GM12865 (cell line): ENCODE results near the gene ARGLU1.

Source experiments
- DNase-seq: peaks from one replicate; pipeline ENCODE4 v3.0.0; 2010; ENCODE audit warnings: low read depth
- H3K4me3 ChIP-seq: 2 replicates; pipeline ENCODE4 v1.5.1; 2011; ENCODE audit warnings: mild to moderate bottlenecking, low read depth, low read length, control low read depth
- CTCF ChIP-seq: IDR thresholded peaks from 2 replicates; pipeline ENCODE4 v1.5.1; 2011; ENCODE audit warnings: low read length, control low read depth, low read depth, inconsistent platforms; ENCODE audit not compliant: insufficient read depth; ENCODE audit errors: missing control alignments

ARGLU1 gene

GRCh38 chr13:106550570-106551135, 17.3 kb downstream of the ARGLU1 start:
- no peak for DNase-seq
- no peak overlapping the region for H3K4me3 ChIP-seq
- no peak for TF ChIP-seq CTCF

- TF ChIP-seq CTCF = no peak
- H3K4me3 ChIP-seq = no peak overlapping the region
- no peak for DNase-seq
These were observed 19.8 kb downstream of the ARGLU1 start for GRCh38 chr13:106548064-106548696.

DNA sequence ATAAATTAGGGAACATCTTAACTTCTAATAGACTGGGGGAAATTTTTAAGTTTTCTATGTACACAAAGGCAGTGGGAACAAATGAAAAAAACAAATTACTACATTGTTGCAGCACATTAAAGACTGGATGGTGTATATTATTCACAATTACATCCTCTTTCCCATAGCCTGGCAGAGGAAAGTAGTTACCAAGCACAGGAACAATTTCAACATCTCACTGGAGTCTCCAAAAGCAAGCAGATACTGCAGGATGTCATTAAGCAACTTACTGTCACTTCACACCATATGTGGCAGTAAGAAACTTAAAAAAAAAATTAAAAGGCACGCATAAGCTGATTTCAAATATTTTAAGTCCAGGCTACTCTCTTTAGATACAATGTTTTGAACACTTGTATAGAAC, 26.1 kb downstream of the ARGLU1 start:
- no peak for DNase-seq
- no peak overlapping the region for H3K4me3 ChIP-seq
- TF ChIP-seq CTCF = no peak

DNA sequence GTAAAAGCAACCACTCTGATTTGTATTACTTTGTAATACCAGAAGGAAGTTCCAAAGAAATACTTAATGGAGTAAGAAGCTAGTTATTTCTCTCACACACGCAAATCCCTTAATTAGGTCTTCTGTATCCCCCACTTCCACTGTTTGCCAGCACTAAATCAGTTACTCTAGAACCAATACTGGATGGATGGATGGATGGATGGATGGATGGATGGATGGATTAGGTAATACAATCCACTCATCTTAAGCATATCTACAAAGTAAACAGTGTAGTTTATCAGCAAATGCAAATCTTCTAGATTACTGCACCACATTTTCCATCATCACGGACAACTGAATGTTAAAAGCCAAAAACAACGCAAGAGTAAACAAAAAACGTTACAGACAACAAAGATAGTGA, 27.3 kb downstream of the ARGLU1 start:
- no peak for DNase-seq
- no peak for TF ChIP-seq CTCF
- no peak overlapping the region for H3K4me3 ChIP-seq

GRCh38 chr13:106537521-106537920, 30.4 kb downstream of the ARGLU1 start:
- no peak for TF ChIP-seq CTCF
- no peak overlapping the region for H3K4me3 ChIP-seq
- no peak for DNase-seq

DNA sequence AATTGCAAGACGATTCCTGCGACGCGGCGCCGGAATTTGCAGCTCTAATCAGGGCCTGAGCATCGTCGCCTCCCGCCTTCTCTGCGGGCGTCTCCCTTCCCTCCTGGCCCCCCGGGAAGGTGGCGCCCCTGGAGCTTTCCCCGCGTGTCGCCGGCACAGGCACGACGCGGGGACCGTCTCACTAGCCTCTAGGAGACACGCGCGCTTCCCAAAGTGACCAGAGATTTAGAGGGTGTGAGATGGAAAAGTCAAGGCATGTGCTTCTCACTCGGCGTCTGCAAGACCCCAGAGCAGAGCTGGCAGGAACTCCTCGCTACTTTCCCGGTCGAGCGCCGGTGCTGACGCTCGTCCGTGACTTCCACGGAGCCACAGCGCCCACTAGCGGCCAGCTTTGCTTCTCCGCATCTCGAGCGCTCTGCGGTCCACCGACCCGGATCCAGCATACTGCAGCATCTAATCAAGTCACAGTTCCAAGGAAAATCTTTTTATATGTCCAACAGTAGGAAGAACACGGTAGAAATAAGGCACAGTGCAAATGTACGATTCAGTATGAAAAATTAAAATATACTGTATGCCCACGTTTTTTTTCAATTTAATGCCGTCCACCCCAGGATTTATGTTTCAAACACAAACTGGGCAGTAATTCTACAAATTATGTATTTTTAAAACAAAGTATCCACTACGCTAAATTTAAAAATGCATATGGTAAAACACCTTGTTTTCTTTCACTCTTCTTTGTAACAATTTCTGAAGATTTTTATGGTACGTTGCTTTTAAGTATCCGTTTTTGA, 31.5 kb downstream of the ARGLU1 start:
- peak; percentile 99 for TF ChIP-seq CTCF
- peak overlapping the region; percentile 64 for H3K4me3 ChIP-seq
- DNase-seq = peak; percentile 91
